GM13976 (cell line): ENCODE measurements around the gene DNAH14.

Experiments
- DNase-seq: peaks from one replicate; pipeline ENCODE4 v3.0.0; 2012; ENCODE audit warnings: low spot score
- in situ Hi-C: fragments of 300-500 bp; cut with MboI; formaldehyde crosslinking; loops from one replicate; pipeline ENCODE4 v1.12.0; 2022; ENCODE audit warnings: low sequenced_read_pairs, mixed read lengths, inconsistent platforms; ENCODE audit not compliant: unreplicated experiment
- TF ChIP-seq, protein P1 (sequence below): IDR thresholded peaks from 2 replicates; pipeline ENCODE4 v1.5.1; 2012; ENCODE audit warnings: borderline replicate concordance, mild to moderate bottlenecking; ENCODE audit not compliant: insufficient read depth; ENCODE audit errors: extremely low read depth, missing control alignments, control extremely low read depth

DNAH14 gene

DNA sequence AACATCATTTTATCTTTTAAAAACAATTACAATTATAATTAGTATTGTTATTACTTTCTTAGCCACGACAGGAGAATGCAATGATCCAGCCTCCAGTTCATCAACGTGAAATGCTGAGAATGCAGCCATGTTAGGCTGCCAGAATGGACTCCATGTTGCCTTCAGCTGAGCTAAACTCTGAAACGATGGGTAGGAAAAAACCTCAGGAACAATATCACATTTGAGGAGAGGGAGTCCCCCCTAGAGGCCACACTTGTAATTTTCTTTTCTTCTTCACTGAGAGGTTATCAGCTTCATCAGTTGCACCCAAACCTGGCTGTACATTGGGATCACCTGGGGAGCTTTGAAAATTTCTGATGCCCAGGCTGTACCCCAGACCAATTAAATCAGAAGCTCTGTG lies 34.6 kb upstream of the DNAH14 start:
- peak; percentile 7 for DNase-seq
- TF ChIP-seq, protein P1, sequence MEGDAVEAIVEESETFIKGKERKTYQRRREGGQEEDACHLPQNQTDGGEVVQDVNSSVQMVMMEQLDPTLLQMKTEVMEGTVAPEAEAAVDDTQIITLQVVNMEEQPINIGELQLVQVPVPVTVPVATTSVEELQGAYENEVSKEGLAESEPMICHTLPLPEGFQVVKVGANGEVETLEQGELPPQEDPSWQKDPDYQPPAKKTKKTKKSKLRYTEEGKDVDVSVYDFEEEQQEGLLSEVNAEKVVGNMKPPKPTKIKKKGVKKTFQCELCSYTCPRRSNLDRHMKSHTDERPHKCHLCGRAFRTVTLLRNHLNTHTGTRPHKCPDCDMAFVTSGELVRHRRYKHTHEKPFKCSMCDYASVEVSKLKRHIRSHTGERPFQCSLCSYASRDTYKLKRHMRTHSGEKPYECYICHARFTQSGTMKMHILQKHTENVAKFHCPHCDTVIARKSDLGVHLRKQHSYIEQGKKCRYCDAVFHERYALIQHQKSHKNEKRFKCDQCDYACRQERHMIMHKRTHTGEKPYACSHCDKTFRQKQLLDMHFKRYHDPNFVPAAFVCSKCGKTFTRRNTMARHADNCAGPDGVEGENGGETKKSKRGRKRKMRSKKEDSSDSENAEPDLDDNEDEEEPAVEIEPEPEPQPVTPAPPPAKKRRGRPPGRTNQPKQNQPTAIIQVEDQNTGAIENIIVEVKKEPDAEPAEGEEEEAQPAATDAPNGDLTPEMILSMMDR: no peak
- in situ Hi-C loops: no loop called here

DNA sequence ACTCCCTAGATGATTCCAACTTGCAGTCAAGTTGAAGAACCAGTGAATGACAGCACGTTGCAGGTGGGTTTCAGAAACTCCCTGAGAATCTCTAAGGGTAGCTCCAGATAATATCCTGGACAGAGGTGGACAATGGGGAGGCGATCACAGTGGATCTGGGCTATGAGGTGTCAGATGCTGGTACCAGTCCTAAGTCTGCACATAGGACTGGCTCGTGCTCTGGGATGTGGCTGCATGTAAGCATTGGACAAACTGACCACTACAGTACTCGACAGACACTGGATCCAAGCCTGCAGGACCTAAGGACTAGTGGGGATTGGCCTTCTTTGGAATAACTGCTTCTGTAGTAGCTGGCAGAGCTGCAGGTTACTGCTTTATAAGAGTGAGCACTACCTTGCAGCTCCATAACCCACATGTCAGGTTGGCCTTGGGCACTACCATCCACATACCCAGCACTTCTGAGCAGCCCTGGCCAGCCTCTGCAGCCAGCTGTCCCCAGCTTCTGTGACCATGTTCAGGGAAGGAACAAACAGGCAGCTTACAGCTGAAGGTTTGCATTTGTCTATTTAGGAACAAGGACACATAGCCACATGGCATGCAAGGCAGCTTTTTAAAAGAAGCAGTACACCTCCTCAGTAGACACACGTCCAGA lies 33.2 kb upstream of the DNAH14 start:
- TF ChIP-seq, protein P1: no peak
- no peak for DNase-seq
- in situ Hi-C loops: no loop called here

DNA sequence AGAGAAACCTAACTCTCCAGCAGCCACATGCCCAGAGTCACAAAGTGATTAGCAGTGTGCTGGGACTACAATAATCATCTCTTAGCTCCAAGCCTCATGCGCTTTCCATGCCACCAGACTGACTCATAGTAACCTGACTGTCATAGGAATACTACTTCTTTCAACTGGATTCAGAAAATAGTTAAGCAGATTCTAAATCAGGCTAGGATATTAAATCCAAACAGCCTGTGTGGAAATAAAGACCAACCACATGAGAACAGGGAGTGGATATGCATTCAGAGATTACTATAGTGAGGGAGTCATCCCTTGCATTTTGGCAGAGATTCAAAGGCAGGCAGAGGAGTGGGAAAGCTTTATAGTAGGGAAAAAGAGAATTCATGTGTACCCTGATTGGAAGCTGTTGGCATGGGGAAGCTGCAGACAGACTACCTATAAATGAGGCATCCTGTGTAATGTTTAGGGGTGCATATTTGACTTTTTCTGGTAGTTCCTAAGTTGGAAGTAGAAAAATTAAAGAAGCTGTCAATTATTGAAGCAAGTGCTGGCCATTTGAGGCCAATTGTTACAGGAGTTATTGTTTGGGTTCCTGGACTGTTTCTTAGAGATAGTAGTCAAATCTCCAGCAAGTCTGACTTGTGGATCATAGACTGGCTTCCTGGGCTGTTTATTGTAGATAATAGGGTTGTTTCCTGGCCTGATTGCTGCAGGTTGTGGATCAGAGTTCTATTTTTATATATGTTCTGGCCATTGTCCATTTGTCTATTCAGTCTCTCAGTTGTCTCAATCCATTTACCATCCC lies 31.7 kb upstream of the DNAH14 start:
- TF ChIP-seq, protein P1: no peak
- in situ Hi-C loops: no loop called here
- DNase-seq: no peak

DNA sequence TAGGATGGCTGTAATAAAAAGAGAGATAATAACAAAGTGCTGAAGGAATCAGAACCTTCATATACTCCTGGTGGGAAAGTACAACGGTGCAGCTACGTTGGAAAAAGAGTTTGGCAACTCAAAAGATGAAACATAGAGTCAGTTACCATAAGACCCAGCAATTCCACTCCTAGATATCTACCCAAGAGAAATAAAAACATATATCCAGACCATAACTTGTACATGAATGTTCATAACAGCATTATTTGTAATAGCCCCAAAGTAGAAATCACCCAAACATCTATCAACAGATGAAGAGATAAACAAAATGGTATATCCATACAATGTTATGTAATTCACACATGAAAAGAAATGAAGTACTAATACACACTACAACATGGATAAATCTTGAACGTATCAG lies 30.5 kb upstream of the DNAH14 start:
- TF ChIP-seq, protein P1: no peak
- in situ Hi-C loops: no loop called here
- DNase-seq: no peak

DNA sequence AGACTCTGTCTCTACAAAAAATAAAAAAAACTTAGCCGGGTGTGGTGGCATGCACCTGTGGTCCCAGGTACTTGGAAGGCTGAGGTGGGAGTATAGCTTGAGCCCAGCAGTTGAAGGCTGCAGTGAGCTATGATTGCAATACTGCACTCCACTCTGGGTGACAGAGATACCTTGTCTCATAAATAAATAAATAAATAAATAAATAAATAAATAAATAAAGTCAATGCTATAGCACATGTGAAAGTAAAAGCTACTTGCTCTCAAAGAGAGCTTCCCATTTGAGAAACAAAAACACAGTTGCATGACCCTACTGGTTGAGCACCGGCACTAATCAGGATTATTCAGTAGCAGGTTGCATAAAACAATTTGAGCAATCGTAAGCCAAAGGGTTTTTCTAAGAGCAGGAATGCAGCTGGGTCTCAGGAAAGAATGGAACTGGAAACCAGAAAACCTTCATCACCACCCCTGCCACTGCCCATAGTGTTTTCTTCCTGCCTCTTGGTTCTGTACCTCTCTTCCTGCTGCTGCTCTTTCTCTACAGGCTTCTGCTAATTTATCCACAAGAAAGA lies 29.3 kb upstream of the DNAH14 start:
- in situ Hi-C loops: no loop called here
- DNase-seq: no peak
- TF ChIP-seq, protein P1: no peak

DNA sequence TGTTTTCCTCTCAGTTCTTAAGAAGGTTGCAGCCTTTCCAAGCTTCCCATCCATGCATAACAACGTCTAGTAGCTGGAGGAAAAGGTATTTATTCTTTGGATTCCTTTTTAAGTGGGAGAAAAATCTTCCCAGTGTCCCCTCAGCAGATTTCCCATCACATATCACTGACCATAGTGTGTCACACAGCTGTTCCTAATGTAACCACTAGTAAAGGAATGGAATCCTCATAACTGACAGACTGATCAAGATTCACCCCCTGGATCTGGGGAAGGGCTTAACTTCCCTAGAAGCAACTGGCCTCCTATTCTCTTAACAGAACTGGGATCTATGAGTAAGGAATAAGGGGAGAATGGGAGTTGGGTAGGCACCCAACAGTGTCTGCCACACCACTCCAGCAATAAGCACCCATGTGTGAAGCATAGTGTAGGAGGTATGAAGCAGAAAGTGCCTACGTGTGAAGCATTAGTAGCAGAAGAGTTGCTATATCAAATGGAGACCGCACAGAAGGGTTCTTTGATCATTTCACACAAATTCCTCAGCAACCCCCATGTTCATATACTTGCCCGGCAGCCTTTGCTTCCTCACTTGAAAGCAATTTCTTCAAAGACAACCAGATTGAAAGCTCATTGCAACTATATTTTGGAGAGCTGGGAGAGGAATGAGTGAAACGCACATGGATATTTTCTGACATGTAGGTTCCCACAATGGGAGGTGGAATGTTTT lies 28.2 kb upstream of the DNAH14 start:
- in situ Hi-C loops: no loop called here
- DNase-seq: no peak
- TF ChIP-seq, protein P1: no peak
